ENCODE measurements around the gene CALN1.
"Not testable (repeated sequence)": the region's sequence is repeated elsewhere in the genome, so short reads cannot be mapped to it uniquely, and the experiment has no call there.

CALN1 gene

DNA sequence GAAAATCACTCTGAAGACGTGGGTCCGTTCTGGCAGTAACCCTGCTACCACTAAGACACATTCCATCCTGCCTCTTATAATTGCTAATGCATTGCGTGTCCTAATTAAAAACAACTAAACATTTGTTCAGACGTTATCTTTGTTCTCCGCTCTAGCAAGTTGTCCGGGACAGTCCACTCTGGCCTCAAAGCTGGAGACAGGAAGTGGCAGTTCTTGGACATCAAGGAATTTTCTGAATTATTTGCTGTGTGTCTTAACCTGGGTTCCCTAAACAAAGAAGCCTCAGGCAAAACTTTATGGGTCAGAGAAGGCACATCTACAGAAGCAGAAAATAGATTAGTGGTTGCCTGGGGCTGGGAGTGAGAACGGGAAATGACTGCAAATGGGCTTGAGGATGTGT, 199.1 kb downstream of the CALN1 start:
- Histone ChIP-seq H3K27me3 (replicated peaks; ENCODE audit: control insufficient read depth, insufficient read depth, low read length) (no peaks in the 10 kb centered on the region), H3K4me3 (replicated peaks; ENCODE audit: low read depth, low read length) (no peak overlapping the region), H3K36me3 (ENCODE audit: control insufficient read depth, insufficient read depth, low read length) (no peaks in the 10 kb centered on the region)
- no peak for DNase-seq (ENCODE audit: extremely low read depth, insufficient read length)
- TF ChIP-seq, protein P1, sequence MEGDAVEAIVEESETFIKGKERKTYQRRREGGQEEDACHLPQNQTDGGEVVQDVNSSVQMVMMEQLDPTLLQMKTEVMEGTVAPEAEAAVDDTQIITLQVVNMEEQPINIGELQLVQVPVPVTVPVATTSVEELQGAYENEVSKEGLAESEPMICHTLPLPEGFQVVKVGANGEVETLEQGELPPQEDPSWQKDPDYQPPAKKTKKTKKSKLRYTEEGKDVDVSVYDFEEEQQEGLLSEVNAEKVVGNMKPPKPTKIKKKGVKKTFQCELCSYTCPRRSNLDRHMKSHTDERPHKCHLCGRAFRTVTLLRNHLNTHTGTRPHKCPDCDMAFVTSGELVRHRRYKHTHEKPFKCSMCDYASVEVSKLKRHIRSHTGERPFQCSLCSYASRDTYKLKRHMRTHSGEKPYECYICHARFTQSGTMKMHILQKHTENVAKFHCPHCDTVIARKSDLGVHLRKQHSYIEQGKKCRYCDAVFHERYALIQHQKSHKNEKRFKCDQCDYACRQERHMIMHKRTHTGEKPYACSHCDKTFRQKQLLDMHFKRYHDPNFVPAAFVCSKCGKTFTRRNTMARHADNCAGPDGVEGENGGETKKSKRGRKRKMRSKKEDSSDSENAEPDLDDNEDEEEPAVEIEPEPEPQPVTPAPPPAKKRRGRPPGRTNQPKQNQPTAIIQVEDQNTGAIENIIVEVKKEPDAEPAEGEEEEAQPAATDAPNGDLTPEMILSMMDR (IDR thresholded peaks at IDR 0.05; ENCODE audit: insufficient read depth, low read length, poor library complexity, severe bottlenecking): no peak

GRCh38 chr7:72211175-72211574, 201.0 kb downstream of the CALN1 start:
- Histone ChIP-seq H3K27me3 (replicated peaks; ENCODE audit: control insufficient read depth, insufficient read depth, low read length) (no peaks in the 10 kb centered on the region), H3K36me3 (ENCODE audit: control insufficient read depth, insufficient read depth, low read length) (no peaks in the 10 kb centered on the region), H3K4me3 (replicated peaks; ENCODE audit: low read depth, low read length) (no peak overlapping the region)
- DNase-seq (ENCODE audit: extremely low read depth, insufficient read length): no peak
- TF ChIP-seq, protein P1 (IDR thresholded peaks at IDR 0.05; ENCODE audit: insufficient read depth, low read length, poor library complexity, severe bottlenecking): no peak

- not testable (repeated sequence) for H3K27me3 ChIP-seq (replicated peaks; ENCODE audit: control insufficient read depth, insufficient read depth, low read length); H3K36me3 ChIP-seq (ENCODE audit: control insufficient read depth, insufficient read depth, low read length); H3K4me3 ChIP-seq (replicated peaks; ENCODE audit: low read depth, low read length); DNase-seq (ENCODE audit: extremely low read depth, insufficient read length)
These were observed 203.1 kb downstream of the CALN1 start for GRCh38 chr7:72209006-72209405.

- no peaks in the 10 kb centered on the region for H3K36me3 ChIP-seq (ENCODE audit: control insufficient read depth, insufficient read depth, low read length)
- no peaks in the 10 kb centered on the region for H3K27me3 ChIP-seq (replicated peaks; ENCODE audit: control insufficient read depth, insufficient read depth, low read length)
- DNase-seq (ENCODE audit: extremely low read depth, insufficient read length): no peak
- TF ChIP-seq, protein P1 (IDR thresholded peaks at IDR 0.05; ENCODE audit: insufficient read depth, low read length, poor library complexity, severe bottlenecking): no peak
- no peak overlapping the region for H3K4me3 ChIP-seq (replicated peaks; ENCODE audit: low read depth, low read length)
These were observed 216.0 kb downstream of the CALN1 start for GRCh38 chr7:72196176-72196575.

DNA sequence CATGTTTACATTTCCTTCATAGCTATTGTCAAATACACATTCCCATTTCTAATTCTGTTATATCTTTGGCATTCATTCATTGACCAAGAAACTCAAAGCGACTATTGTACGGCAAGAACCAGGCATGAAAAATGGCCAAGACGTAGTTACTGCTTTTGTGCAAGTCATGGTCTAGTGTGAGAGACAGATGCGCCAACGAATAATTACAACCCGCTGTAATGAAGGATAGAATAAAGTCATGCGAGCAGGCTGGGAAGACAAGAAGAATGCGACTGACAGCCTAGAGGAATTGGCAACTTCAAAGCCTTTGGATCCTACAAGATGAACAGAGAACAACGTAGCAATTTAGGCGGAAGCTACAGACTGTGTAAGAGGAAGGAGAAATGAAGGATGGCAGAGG, 221.2 kb downstream of the CALN1 start:
- DNase-seq (ENCODE audit: extremely low read depth, insufficient read length): no peak
- Histone ChIP-seq H3K4me3 (replicated peaks; ENCODE audit: low read depth, low read length) (no peak overlapping the region), H3K36me3 (ENCODE audit: control insufficient read depth, insufficient read depth, low read length) (no peaks in the 10 kb centered on the region), H3K27me3 (replicated peaks; ENCODE audit: control insufficient read depth, insufficient read depth, low read length) (no peaks in the 10 kb centered on the region)
- TF ChIP-seq, protein P1 (IDR thresholded peaks at IDR 0.05; ENCODE audit: insufficient read depth, low read length, poor library complexity, severe bottlenecking): no peak

DNA sequence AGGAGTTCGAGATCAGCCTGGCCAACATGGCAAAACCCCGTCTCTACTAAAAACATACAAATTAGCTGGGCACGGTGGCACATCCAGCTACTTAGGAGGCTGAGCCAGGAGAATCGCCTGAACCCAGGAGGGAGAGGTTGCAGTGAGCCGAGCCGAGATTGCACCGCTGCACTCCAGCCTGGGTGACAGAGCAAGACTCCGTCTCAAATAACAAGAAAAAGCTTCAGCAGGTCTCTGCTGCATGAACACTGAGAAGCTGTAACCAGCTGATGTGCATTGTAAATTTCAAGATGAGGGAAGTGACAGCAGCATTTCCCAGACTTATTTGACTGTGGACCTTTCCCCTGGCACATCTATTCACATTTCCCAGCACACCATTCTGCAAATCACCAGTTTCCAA, 222.0 kb downstream of the CALN1 start:
- Histone ChIP-seq H3K4me3 (replicated peaks; ENCODE audit: low read depth, low read length) (no peak overlapping the region), H3K36me3 (ENCODE audit: control insufficient read depth, insufficient read depth, low read length) (no peaks in the 10 kb centered on the region), H3K27me3 (replicated peaks; ENCODE audit: control insufficient read depth, insufficient read depth, low read length) (no peaks in the 10 kb centered on the region)
- TF ChIP-seq, protein P1 (IDR thresholded peaks at IDR 0.05; ENCODE audit: insufficient read depth, low read length, poor library complexity, severe bottlenecking): no peak
- DNase-seq (ENCODE audit: extremely low read depth, insufficient read length): no peak

Measured in GM06990 (cell line).